ENCODE data around the gene LTV1. TPM values are rescaled to one million over a fixed set of nuclear protein-coding genes. Genes with fewer than 3 reads are reported as not detected.
"Not testable (repeated sequence)": the region's sequence is repeated elsewhere in the genome, so short reads cannot be mapped to it uniquely, and the experiment has no call there.

LTV1 gene
- total RNA-seq, 1 experiment from 2014 or later, result 38.1 TPM

DNA sequence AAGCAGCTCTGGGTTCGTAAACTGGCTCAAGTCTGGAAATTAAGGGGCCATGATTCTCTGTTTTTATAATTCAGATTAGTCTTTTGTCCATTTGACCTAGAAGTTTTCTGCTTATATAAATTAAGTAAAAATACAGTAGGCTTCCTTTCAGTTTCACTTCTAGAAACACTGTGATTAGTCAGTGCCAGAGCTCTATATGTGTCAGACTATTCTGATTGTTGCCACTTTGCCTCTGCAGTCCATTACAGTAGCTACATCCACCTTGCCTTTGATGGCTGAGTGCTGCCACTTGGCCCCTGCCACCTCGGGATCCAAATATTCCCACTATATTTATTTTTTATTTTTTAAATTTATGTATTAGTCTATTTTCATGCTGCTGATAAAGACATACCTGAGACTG is 29.1 kb downstream of the LTV1 start:
- no peak for DNase-seq
- ChIA-PET CTCF (no interaction called here), POLR2A (no interaction called here)
- H3K27ac Mint-ChIP-seq (ENCODE audit: unreplicated experiment), result no peak overlapping the region
- no peak overlapping the region for H3K4me3 ChIP-seq (ENCODE audit: low read depth, low read length)
- peaks cover 36% of the 10 kb centered on the region for H3K9me3 Mint-ChIP-seq (ENCODE audit: unreplicated experiment)
- no peaks in the 10 kb centered on the region; the same call in 1 of the 2 replicates for H3K9me3 ChIP-seq
- H3K36me3 Mint-ChIP-seq (ENCODE audit: insufficient read depth, unreplicated experiment), result no peaks in the 10 kb centered on the region
- no peaks in the 10 kb centered on the region for H3K4me1 ChIP-seq
- no peaks in the 10 kb centered on the region for H3K27me3 ChIP-seq (replicated peaks; ENCODE audit: control insufficient read depth, insufficient read depth, low read length)
- H3K27me3 Mint-ChIP-seq (ENCODE audit: insufficient read depth, unreplicated experiment), result no peaks in the 10 kb centered on the region
- intact Hi-C loops (cut with micrococcal nuclease; ENCODE audit: unreplicated experiment), result no loop called here
- H3K36me3 ChIP-seq (ENCODE audit: control insufficient read depth, insufficient read depth, low read length), result no peaks in the 10 kb centered on the region
- no TSS peak for BruUV-seq (replicated peaks)
- TF ChIP-seq, protein P1, sequence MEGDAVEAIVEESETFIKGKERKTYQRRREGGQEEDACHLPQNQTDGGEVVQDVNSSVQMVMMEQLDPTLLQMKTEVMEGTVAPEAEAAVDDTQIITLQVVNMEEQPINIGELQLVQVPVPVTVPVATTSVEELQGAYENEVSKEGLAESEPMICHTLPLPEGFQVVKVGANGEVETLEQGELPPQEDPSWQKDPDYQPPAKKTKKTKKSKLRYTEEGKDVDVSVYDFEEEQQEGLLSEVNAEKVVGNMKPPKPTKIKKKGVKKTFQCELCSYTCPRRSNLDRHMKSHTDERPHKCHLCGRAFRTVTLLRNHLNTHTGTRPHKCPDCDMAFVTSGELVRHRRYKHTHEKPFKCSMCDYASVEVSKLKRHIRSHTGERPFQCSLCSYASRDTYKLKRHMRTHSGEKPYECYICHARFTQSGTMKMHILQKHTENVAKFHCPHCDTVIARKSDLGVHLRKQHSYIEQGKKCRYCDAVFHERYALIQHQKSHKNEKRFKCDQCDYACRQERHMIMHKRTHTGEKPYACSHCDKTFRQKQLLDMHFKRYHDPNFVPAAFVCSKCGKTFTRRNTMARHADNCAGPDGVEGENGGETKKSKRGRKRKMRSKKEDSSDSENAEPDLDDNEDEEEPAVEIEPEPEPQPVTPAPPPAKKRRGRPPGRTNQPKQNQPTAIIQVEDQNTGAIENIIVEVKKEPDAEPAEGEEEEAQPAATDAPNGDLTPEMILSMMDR (IDR thresholded peaks at IDR 0.05; ENCODE audit: insufficient read depth in 1 of 2, low read depth in 1 of 2, low read length in 1 of 2, severe bottlenecking in 1 of 2, unreplicated experiment in 1 of 2), result no peak
- no peak overlapping the region for H3K4me3 Mint-ChIP-seq (ENCODE audit: unreplicated experiment)
- no peaks in the 10 kb centered on the region for H3K4me1 Mint-ChIP-seq (ENCODE audit: low read depth, unreplicated experiment)

DNA sequence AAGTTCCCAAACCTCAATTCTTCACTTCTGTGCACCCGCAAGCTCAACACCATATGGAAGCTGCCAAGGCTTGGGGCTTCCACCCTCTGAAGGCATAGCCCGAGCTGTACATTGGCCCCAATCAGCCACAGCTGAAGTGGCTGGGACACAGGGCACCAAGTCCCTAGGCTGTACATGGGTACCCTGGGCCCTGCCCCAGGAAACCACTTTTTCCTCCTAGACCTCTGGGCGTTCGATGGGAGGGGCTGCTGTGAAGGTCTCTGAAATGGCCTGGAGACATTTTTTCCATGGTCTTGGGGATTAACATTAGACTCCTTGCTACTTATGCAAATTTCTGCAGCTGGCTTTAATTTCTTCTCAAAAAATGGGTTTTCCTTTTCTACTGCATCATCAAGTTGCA is 30.5 kb downstream of the LTV1 start:
- H3K27me3 Mint-ChIP-seq (ENCODE audit: insufficient read depth, unreplicated experiment); POLR2A ChIA-PET; H3K36me3 Mint-ChIP-seq (ENCODE audit: insufficient read depth, unreplicated experiment); CTCF ChIA-PET; H3K36me3 ChIP-seq (ENCODE audit: control insufficient read depth, insufficient read depth, low read length); H3K4me3 ChIP-seq (ENCODE audit: low read depth, low read length); H3K4me1 ChIP-seq; H3K27ac Mint-ChIP-seq (ENCODE audit: unreplicated experiment); H3K27me3 ChIP-seq (replicated peaks; ENCODE audit: control insufficient read depth, insufficient read depth, low read length); H3K9me3 ChIP-seq; H3K4me1 Mint-ChIP-seq (ENCODE audit: low read depth, unreplicated experiment); BruUV-seq (replicated peaks); H3K4me3 Mint-ChIP-seq (ENCODE audit: unreplicated experiment); DNase-seq; intact Hi-C loops (cut with micrococcal nuclease; ENCODE audit: unreplicated experiment): not testable (repeated sequence)
- peaks cover 25% of the 10 kb centered on the region for H3K9me3 Mint-ChIP-seq (ENCODE audit: unreplicated experiment)

DNA sequence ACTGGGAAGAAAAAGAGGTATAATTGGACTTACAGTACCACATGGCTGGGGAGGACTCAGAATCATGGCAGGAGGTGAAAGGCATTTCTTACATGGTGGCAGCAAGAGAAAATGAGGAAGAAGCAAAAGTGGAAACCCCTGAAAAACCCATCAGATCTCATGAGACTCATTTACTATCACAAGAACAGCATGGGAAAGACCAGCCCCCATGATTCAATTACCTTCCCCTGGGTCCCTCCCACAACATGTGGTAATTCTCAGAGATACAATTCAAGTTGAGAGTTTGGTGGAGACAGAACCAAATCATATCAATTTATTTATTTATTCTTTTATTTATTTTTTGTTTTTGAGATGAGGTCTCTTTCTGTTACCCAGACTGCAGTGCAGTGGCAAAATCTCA is 31.4 kb downstream of the LTV1 start:
- H3K27me3 ChIP-seq (replicated peaks; ENCODE audit: control insufficient read depth, insufficient read depth, low read length); BruUV-seq (replicated peaks); H3K9me3 ChIP-seq; H3K27ac Mint-ChIP-seq (ENCODE audit: unreplicated experiment); POLR2A ChIA-PET; H3K36me3 ChIP-seq (ENCODE audit: control insufficient read depth, insufficient read depth, low read length); intact Hi-C loops (cut with micrococcal nuclease; ENCODE audit: unreplicated experiment); H3K4me3 Mint-ChIP-seq (ENCODE audit: unreplicated experiment); H3K4me1 ChIP-seq; H3K27me3 Mint-ChIP-seq (ENCODE audit: insufficient read depth, unreplicated experiment); CTCF ChIA-PET; DNase-seq; H3K4me1 Mint-ChIP-seq (ENCODE audit: low read depth, unreplicated experiment); H3K36me3 Mint-ChIP-seq (ENCODE audit: insufficient read depth, unreplicated experiment); H3K4me3 ChIP-seq (ENCODE audit: low read depth, low read length): not testable (repeated sequence)
- peaks cover 20% of the 10 kb centered on the region for H3K9me3 Mint-ChIP-seq (ENCODE audit: unreplicated experiment)

DNA sequence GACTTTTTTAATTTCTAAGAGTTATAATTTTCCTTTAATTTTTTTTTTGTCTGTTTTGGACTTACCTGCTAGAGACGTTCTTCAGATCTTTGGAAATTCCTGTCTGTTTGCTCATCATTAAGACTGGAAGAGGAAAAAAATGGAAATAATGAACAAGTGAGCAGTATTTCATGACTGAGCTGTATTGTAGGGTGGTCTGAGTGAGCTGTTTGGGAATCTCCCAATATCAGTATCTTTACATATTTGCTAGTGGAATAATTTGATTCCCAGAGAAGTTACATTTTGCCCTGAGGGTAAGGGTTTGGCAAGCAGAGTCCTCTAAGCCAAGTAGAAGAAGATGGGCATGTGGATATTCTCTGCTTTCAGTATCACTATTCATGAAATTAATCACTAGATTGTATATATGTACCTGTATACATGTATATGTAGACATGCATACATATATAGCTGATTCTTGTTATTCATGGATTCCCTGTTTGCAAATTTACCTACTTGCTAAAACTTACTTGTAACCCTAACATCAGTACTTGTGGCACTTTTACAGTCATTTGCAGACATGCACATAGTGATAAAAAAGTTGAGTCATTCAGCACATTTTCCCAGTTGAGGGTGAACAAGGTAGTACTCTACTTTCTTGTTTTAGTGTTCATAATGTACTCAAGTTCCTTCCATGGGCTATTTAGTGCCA is 34.6 kb downstream of the LTV1 start:
- no peaks in the 10 kb centered on the region for H3K27me3 Mint-ChIP-seq (ENCODE audit: insufficient read depth, unreplicated experiment)
- Histone ChIP-seq H3K9me3 (no peaks in the 10 kb centered on the region; the same call in 1 of the 2 replicates), H3K4me3 (ENCODE audit: low read depth, low read length) (no peak overlapping the region), H3K36me3 (ENCODE audit: control insufficient read depth, insufficient read depth, low read length) (no peaks in the 10 kb centered on the region), H3K4me1 (no peaks in the 10 kb centered on the region), H3K27me3 (replicated peaks; ENCODE audit: control insufficient read depth, insufficient read depth, low read length) (no peaks in the 10 kb centered on the region)
- ChIA-PET POLR2A (no interaction called here), CTCF (no interaction called here)
- DNase-seq, result no peak
- H3K4me3 Mint-ChIP-seq (ENCODE audit: unreplicated experiment), result no peak overlapping the region
- H3K4me1 Mint-ChIP-seq (ENCODE audit: low read depth, unreplicated experiment), result no peaks in the 10 kb centered on the region
- peaks cover 20% of the 10 kb centered on the region for H3K9me3 Mint-ChIP-seq (ENCODE audit: unreplicated experiment)
- H3K36me3 Mint-ChIP-seq (ENCODE audit: insufficient read depth, unreplicated experiment), result no peaks in the 10 kb centered on the region
- TF ChIP-seq, protein P1 (IDR thresholded peaks at IDR 0.05; ENCODE audit: insufficient read depth in 1 of 2, low read depth in 1 of 2, low read length in 1 of 2, severe bottlenecking in 1 of 2, unreplicated experiment in 1 of 2), result no peak
- BruUV-seq (replicated peaks), result no TSS peak
- intact Hi-C loops (cut with micrococcal nuclease; ENCODE audit: unreplicated experiment), result no loop called here
- no peak overlapping the region for H3K27ac Mint-ChIP-seq (ENCODE audit: unreplicated experiment)
